PFSK-1 (cell line): ENCODE measurements around the gene PROSER3.

Experiments
- FOXP2 ChIP-seq: optimal IDR thresholded peaks from 2 replicates; pipeline ENCODE3; 2011; ENCODE audit warnings: borderline replicate concordance, control low read depth, inconsistent platforms; ENCODE audit not compliant: insufficient read depth; ENCODE audit errors: extremely low read length, extremely low read depth
- POLR2AphosphoS5 ChIP-seq: IDR thresholded peaks from 2 replicates; pipeline ENCODE4 v1.6.1; 2012; ENCODE audit warnings: low read depth, mild to moderate bottlenecking, control low read depth, low read length, moderate library complexity
- SIN3A ChIP-seq: IDR thresholded peaks from 2 replicates; pipeline ENCODE4 v1.6.1; 2012; ENCODE audit warnings: mild to moderate bottlenecking, low read length, moderate library complexity, borderline replicate concordance; ENCODE audit not compliant: insufficient read depth
- TAF1 ChIP-seq: IDR thresholded peaks from 2 replicates; pipeline ENCODE4 v1.6.1; 2012; ENCODE audit warnings: low read length, control low read depth, borderline replicate concordance; ENCODE audit not compliant: insufficient read depth
- TF ChIP-seq, protein P1 (sequence below), 2 experiments: IDR thresholded peaks; 2 replicates each; pipeline versions ENCODE4 v1.6.1 to v1.8.0; 2011 to 2012; ENCODE audit warnings: low read depth in 2 of 2, low read length in 2 of 2, control low read depth in 1 of 2, inconsistent platforms in 1 of 2, mild to moderate bottlenecking in 1 of 2, moderate library complexity in 1 of 2; ENCODE audit not compliant: insufficient read depth in 1 of 2

The PROSER3 gene

DNA sequence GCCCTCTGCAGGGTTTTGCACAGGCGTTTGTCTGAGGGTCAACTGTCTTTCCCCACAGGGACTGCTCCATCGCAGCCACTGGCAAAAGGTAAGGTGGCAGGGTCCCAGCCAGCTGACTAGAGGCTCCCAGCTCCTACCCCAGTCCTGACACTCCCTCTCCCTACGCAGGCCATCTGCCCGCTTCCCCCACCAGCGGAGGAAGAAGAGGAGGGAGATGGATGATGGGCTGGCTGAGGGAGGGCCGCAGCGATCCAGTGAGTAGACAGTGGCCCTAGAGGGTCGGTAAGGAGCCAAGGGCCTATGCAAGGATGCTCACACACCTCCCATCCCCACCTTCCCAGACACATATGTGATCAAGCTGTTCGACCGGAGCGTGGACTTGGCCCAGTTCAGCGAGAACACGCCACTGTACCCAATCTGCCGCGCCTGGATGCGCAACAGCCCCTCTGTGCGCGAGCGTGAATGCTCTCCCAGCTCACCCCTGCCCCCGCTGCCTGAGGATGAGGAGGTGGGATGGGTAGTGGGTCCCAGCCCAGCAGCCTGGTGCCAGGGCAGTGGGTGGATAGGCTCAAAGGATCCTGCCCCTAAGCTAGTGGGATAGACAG lies 5.1 kb upstream of the PROSER3 start:
- TF ChIP-seq TAF1 (no peak), POLR2AphosphoS5 (no peak), SIN3A (no peak), FOXP2 (no peak)
- TF ChIP-seq, protein P1, sequence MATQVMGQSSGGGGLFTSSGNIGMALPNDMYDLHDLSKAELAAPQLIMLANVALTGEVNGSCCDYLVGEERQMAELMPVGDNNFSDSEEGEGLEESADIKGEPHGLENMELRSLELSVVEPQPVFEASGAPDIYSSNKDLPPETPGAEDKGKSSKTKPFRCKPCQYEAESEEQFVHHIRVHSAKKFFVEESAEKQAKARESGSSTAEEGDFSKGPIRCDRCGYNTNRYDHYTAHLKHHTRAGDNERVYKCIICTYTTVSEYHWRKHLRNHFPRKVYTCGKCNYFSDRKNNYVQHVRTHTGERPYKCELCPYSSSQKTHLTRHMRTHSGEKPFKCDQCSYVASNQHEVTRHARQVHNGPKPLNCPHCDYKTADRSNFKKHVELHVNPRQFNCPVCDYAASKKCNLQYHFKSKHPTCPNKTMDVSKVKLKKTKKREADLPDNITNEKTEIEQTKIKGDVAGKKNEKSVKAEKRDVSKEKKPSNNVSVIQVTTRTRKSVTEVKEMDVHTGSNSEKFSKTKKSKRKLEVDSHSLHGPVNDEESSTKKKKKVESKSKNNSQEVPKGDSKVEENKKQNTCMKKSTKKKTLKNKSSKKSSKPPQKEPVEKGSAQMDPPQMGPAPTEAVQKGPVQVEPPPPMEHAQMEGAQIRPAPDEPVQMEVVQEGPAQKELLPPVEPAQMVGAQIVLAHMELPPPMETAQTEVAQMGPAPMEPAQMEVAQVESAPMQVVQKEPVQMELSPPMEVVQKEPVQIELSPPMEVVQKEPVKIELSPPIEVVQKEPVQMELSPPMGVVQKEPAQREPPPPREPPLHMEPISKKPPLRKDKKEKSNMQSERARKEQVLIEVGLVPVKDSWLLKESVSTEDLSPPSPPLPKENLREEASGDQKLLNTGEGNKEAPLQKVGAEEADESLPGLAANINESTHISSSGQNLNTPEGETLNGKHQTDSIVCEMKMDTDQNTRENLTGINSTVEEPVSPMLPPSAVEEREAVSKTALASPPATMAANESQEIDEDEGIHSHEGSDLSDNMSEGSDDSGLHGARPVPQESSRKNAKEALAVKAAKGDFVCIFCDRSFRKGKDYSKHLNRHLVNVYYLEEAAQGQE (IDR thresholded peaks at IDR 0.05; ENCODE audit: insufficient read depth in 1 of 2, low read depth in 2 of 2, low read length in 2 of 2): no peak

DNA sequence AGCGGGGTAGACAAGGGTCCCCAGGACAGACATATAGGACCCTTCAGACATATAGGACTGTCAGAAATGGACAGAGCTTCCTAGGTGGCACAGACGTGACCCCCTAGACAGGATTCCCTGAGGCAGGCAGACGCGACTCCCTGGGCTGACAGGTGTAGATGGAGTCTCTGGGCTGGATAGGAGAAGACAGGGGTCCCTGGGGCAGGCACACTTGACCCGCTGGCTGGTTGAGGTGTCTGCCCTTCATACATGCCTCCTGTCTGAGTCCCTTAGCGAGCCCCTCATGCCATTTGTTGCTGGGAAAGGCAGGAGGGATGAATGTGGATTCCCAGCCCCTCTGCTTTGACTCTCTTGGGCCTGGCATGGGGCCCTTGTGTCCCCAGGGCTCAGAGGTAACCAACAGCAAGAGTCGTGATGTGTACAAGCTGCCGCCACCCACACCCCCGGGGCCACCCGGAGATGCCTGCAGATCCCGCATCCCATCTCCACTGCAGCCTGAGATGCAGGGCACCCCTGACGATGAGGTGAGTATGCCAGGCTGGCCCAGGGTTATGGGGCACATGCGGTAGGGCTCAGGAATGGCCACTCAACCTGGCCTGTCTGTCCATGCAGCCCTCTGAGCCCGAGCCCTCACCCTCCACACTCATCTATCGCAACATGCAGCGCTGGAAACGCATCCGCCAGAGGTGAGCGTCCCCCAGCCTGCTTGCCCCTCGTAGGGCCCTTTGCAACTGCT lies 4.2 kb upstream of the PROSER3 start:
- no peak for TF ChIP-seq POLR2AphosphoS5

DNA sequence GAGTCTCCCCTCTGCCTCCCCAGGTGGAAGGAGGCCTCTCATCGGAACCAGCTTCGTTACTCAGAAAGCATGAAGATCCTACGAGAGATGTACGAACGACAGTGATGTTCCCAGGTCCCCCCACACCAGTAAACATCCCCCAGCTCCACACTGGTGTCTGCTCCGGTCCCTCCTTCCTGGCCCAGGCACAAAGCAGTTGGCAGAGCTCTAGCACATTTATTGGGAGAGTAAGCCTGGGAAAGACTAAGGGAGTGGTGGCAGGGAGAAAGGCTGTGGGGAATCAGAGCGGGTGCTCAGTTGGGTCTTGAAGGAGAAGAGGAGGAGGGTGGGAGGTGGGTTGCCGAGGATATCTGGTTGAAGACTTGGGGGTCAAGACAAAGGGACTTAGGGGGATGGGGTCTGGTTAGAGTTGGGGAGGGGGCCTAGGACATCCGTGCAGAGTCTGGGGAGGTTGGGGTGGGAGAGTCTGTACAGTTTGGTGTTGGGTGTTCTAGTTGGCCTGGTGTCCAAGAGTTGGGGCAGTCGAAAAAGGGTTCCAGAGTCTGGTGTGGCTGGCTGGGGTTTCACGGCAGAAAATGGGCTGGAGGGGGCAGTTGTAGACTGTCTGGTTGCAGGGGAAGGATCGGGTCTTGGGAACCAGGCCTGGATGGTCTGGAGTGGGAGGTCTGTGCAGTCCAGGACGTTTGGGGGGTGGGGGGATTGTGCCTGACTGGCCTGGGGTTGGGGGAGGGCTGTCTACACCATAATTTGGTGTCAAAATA lies 3.4 kb upstream of the PROSER3 start:
- TF ChIP-seq FOXP2: no peak
- no peak for TF ChIP-seq POLR2AphosphoS5
- no peak for TF ChIP-seq TAF1
- TF ChIP-seq SIN3A: no peak
- TF ChIP-seq, protein P1 (IDR thresholded peaks at IDR 0.05; ENCODE audit: insufficient read depth in 1 of 2, low read depth in 2 of 2, low read length in 2 of 2): no peak

DNA sequence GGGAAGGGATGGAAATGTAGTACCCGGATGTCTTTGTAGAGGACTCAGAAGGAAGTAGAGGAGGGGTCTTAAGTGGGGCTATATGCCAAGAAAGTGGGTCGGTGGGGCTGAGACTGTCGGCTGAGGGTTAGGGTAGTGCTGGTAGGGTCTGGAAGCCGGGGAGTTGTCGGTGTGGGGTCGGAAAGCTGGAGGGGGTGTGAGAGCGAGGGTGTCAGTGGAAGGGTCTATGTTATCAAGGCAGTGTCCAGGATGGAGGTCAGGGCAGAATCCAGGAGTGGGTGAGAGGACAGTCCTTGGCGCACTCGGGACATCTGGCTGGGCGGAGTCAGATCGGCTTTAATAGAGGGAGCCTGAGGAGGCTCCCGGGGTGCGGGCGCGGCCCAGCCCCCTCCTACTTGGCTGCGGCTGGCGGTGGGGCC lies 2.8 kb upstream of the PROSER3 start:
- TF ChIP-seq SIN3A (no peak), TAF1 (no peak), FOXP2 (no peak), POLR2AphosphoS5 (no peak)
- TF ChIP-seq, protein P1 (IDR thresholded peaks at IDR 0.05; ENCODE audit: insufficient read depth in 1 of 2, low read depth in 2 of 2, low read length in 2 of 2): no peak

DNA sequence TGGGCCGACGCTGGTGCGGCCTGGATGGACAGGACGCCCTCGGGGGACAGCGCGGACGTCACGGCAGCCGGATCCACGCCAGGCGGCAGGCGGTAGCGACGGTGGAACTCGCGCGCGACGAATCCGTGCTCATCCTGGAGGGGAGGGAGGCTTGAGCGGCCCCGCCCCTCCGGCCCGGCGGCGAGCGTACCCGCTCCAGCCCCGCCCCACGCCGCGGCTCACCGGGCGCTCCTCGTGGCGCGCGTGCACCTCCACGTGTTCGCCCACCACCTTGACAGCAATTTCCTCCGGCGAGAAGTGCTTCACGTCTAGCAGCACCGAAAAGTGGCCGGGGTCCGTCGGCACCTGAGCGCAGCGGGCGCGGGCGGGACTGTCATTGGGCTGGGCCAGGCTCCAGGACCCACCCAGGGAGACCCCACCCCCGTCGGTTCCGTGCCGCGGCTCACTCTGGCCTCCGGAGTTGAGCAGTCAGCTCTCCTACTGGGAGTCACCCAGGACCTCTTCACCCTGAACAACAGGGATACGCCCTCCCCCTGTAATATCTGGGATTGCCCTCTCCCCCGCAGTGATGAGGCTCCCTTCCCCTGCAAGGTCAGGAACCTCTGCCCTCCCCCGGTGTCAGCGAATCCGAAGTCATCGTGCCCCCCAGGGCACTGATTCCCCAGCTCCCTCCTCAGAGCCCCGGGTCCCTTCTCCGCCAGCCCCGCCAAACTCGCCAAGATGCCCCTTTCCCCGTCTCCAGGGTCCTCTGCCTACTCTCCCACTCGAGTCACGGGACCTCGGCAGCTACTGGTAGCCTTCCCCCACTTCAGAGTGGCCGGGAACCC lies 2.2 kb upstream of the PROSER3 start:
- no peak for TF ChIP-seq FOXP2
- TF ChIP-seq, protein P1 (IDR thresholded peaks at IDR 0.05; ENCODE audit: insufficient read depth in 1 of 2, low read depth in 2 of 2, low read length in 2 of 2): no peak
- no peak for TF ChIP-seq POLR2AphosphoS5
- no peak for TF ChIP-seq SIN3A
- TF ChIP-seq TAF1: no peak
